Neuronal stem cell (in vitro differentiated cells): Measurements from ENCODE around the gene AKAP10.

Experiments used
- DNase-seq: peaks from one replicate; pipeline ENCODE4 v3.0.0-alpha.2; 2013; ENCODE audit warnings: low spot score
- H2AFZ ChIP-seq: one replicate; pipeline ENCODE4 v1.6.1; 2013; ENCODE audit warnings: mild to moderate bottlenecking, low read length, inconsistent platforms
- H2AK5ac ChIP-seq: 2 replicates; pipeline ENCODE4 v1.6.1; 2013; ENCODE audit warnings: low read depth, mild to moderate bottlenecking, inconsistent platforms, low read length, moderate library complexity, mixed read lengths
- H2BK120ac ChIP-seq: 2 replicates; pipeline ENCODE4 v1.6.1; 2013; ENCODE audit warnings: low read depth, mild to moderate bottlenecking, inconsistent platforms, low read length, moderate library complexity, mixed read lengths
- H2BK12ac ChIP-seq: one replicate; pipeline ENCODE4 v1.6.1; 2013; ENCODE audit warnings: low read length, inconsistent platforms
- H2BK15ac ChIP-seq: 2 replicates; pipeline ENCODE4 v1.6.1; 2013; ENCODE audit warnings: mild to moderate bottlenecking, low read length, inconsistent platforms, mixed read lengths
- H2BK5ac ChIP-seq: one replicate; pipeline ENCODE4 v1.6.1; 2013; ENCODE audit warnings: inconsistent platforms, mild to moderate bottlenecking, low read length, moderate library complexity
- H3K14ac ChIP-seq: one replicate; pipeline ENCODE4 v1.6.1; 2013; ENCODE audit warnings: low read length, inconsistent platforms
- H3K18ac ChIP-seq: 2 replicates; pipeline ENCODE4 v1.6.1; 2013; ENCODE audit warnings: low read length, inconsistent platforms
- H3K23ac ChIP-seq: 2 replicates; pipeline ENCODE4 v1.6.1; 2013; ENCODE audit warnings: low read depth, mild to moderate bottlenecking, mixed read lengths, low read length, inconsistent platforms; ENCODE audit not compliant: poor library complexity
- H3K27ac ChIP-seq: replicated peaks from 3 replicates; pipeline ENCODE4 v1.5.1; 2013; ENCODE audit warnings: low read length, inconsistent platforms
- H3K27me3 ChIP-seq, 3 experiments: 2 replicates each; pipeline ENCODE4 v1.6.1; 2013; ENCODE audit warnings: low read length in 3 of 3, mild to moderate bottlenecking in 2 of 3, inconsistent platforms in 1 of 3, low read depth in 1 of 3, mixed read lengths in 1 of 3, moderate library complexity in 1 of 3; ENCODE audit not compliant: control insufficient read depth in 3 of 3, insufficient read depth in 3 of 3
- H3K36me3 ChIP-seq, 2 donors: replicated peaks in 1 of 2; 2 replicates each; pipeline ENCODE4 v1.6.1; 2013; ENCODE audit warnings: low read length in 2 of 2; ENCODE audit not compliant: control insufficient read depth in 2 of 2, insufficient read depth in 2 of 2
- H3K4ac ChIP-seq: 2 replicates; pipeline ENCODE4 v1.6.1; 2013; ENCODE audit warnings: inconsistent platforms, mild to moderate bottlenecking, low read length, moderate library complexity
- H3K4me1 ChIP-seq, 2 donors: 1 replicate in 1 of 2; 2 replicates in 1 of 2; pipeline ENCODE4 v1.6.1; 2013; ENCODE audit warnings: low read length in 2 of 2, low read depth in 1 of 2; ENCODE audit not compliant: control insufficient read depth in 2 of 2, insufficient read depth in 1 of 2
- H3K4me2 ChIP-seq: one replicate; pipeline ENCODE4 v1.6.1; 2013; ENCODE audit warnings: mild to moderate bottlenecking, low read length, inconsistent platforms; ENCODE audit not compliant: insufficient read depth, poor library complexity, severe bottlenecking
- H3K4me3 ChIP-seq, 2 donors: 2 replicates each; pipeline ENCODE4 v1.5.1; 2013; ENCODE audit warnings: low read length in 2 of 2, mild to moderate bottlenecking in 2 of 2, inconsistent platforms in 1 of 2, moderate library complexity in 1 of 2
- H3K79me1 ChIP-seq: one replicate; pipeline ENCODE4 v1.6.1; 2013; ENCODE audit warnings: low read depth, mild to moderate bottlenecking, inconsistent platforms, low read length, moderate library complexity
- H3K9ac ChIP-seq: one replicate; pipeline ENCODE4 v1.6.1; 2013; ENCODE audit warnings: mild to moderate bottlenecking, low read depth, low read length, inconsistent platforms; ENCODE audit not compliant: poor library complexity
- H3K9me3 ChIP-seq, 2 donors: replicated peaks in 1 of 2; 2 replicates each; pipeline versions ENCODE3 to v1.6.1; 2013; ENCODE audit warnings: low read length in 2 of 2, mild to moderate bottlenecking in 2 of 2, inconsistent platforms in 1 of 2, low read depth in 1 of 2, mixed read lengths in 1 of 2, moderate library complexity in 1 of 2; ENCODE audit not compliant: control insufficient read depth in 2 of 2, insufficient read depth in 1 of 2
- H4K8ac ChIP-seq: one replicate; pipeline ENCODE4 v1.6.1; 2013; ENCODE audit warnings: low read depth, mild to moderate bottlenecking, inconsistent platforms, low read length, moderate library complexity
- H4K91ac ChIP-seq: one replicate; pipeline ENCODE4 v1.6.1; 2013; ENCODE audit warnings: low read length, low read depth, mild to moderate bottlenecking, inconsistent platforms; ENCODE audit not compliant: poor library complexity
- WGBS, 2 donors: extraction: QIAGEN DNeasy Blood & Tissue Kit; methylation state at CpG; one replicate each; pipeline ENCODE4 v1.1.7; 2013; ENCODE audit warnings: missing lambda C conversion rate in 2 of 2, mixed read lengths in 1 of 2; ENCODE audit not compliant: insufficient read length in 2 of 2, insufficient replicate concordance in 1 of 2; ENCODE audit errors: extremely low coverage in 2 of 2; 5-methylcytosine and 5-hydroxymethylcytosine counted together

The AKAP10 gene

DNA sequence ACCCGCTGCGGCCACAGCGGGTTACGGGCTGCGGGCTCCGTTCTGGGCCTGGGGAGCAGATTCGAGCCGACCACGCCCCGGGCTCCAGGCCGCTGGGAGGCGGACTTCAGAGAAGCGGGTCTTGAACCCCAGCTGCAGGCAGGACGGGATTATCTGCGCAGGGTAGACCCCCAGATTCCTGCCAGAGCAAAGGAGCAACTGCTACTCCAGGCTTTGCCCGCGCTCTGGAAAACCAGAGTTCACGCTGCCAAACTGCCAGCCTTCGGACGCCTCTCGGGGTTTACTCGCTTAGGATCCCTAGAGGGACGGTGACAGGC lies 109.6 kb downstream of the AKAP10 start:
- H3K4me3 ChIP-seq: peak overlapping the region; percentile 70 to 94
- no peak overlapping the region for H2BK15ac ChIP-seq
- peak overlapping the region; percentile 9 for H3K14ac ChIP-seq
- H2AK5ac ChIP-seq: no peak overlapping the region
- peak overlapping the region; percentile 96 for H3K18ac ChIP-seq
- peaks cover 0 to 7% (median 3%) of the 10 kb centered on the region in 3 experiments for H3K27me3 ChIP-seq
- peaks cover 0 to 2% of the 10 kb centered on the region in 2 donors for H3K4me1 ChIP-seq
- no peak overlapping the region for H3K27ac ChIP-seq
- H4K91ac ChIP-seq: no peak overlapping the region
- H2BK120ac ChIP-seq: no peak overlapping the region
- H3K9me3 ChIP-seq: peaks cover 0 to 14% of the 10 kb centered on the region in 2 donors
- peak overlapping the region; percentile 85 for H3K23ac ChIP-seq
- peak overlapping the region; percentile 98 for H2AFZ ChIP-seq
- H3K36me3 ChIP-seq: no peaks in the 10 kb centered on the region
- H3K79me1 ChIP-seq: no peaks in the 10 kb centered on the region
- H3K9ac ChIP-seq: peak overlapping the region; percentile 91
- no peak overlapping the region for H4K8ac ChIP-seq
- no peak overlapping the region for H2BK12ac ChIP-seq
- no peak overlapping the region for H2BK5ac ChIP-seq
- no peak overlapping the region for H3K4ac ChIP-seq
- WGBS, 2 donors: no CpG with 5 or more reads among the region's 23 CpGs
- DNase-seq: no peak
- peak overlapping the region; percentile 91 for H3K4me2 ChIP-seq

DNA sequence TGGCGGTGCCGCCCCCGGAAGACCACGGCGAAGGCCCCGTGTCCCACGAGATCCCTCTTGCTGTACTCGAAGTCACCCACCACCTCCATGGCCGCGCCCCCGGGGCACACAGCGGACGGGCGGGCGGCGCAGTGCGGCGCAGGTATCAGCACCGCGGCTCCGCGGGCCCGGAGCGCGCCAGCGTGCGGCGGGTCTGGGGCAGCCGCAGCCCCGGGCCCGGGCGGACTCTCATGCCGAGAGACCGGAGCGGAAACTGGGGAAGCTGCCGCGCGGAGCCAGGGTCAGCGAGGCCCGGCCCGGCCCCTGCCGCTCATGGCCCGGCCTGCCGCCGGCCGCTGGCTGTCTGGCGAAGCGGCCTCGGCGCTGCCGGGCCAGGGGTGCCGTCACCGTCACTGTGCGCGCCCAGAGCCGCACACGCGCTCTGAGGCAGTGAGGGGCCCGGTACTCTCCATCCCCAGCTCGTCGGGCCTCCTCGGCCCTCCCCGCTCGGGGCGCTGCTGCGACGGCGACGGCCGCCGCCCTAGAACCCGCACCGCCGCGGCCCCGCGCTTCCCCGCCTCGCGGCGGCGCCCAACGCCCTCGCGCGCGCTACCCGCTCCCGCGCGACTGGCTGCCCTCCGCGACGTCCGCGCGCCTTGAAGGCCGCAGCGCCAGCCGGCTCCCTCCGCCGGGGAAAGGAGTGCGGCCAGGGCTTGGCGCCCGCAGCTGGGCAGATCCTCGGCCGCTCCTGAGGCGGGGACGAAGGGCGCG lies 110.1 kb downstream of the AKAP10 start, which contains the start of gene ULK2:
ULK2 (minus strand) TSS at position 608 of the 750 bp plus-strand sequence; CDS start at position 89, 519 bp downstream.
- Histone ChIP-seq H2AK5ac (peak within 1 kb of the TSS; percentile 46), H3K14ac (peak within 1 kb of the TSS; percentile 90), H3K36me3 (no peaks in the 10 kb centered on the region), H3K4me2 (peak within 1 kb of the TSS; percentile 91), H2BK12ac (no peak within 1 kb of the TSS), H3K9ac (peak within 1 kb of the TSS; percentile 91), H3K23ac (peak within 1 kb of the TSS; percentile 85), H3K4ac (peak within 1 kb of the TSS; percentile 84), H2BK120ac (peak within 1 kb of the TSS; percentile 87), H3K27ac (no peak within 1 kb of the TSS), H3K4me1 (peaks cover 0 to 2% of the 10 kb centered on the region in 2 donors), H4K8ac (peak within 1 kb of the TSS; percentile 43), H4K91ac (no peak within 1 kb of the TSS), H3K18ac (peak within 1 kb of the TSS; percentile 96), H2BK15ac (no peak within 1 kb of the TSS), H3K9me3 (peaks cover 0 to 14% of the 10 kb centered on the region in 2 donors), H2BK5ac (peak within 1 kb of the TSS; percentile 87), H3K4me3 (peak within 1 kb of the TSS; percentile 70 to 94), H3K27me3 (peaks cover 0 to 7% (median 3%) of the 10 kb centered on the region in 3 experiments), H3K79me1 (no peaks in the 10 kb centered on the region), H2AFZ (peak within 1 kb of the TSS; percentile 98)
- WGBS, 2 donors: no CpG with 5 or more reads among the region's 111 CpGs
- peak; percentile 65 for DNase-seq

DNA sequence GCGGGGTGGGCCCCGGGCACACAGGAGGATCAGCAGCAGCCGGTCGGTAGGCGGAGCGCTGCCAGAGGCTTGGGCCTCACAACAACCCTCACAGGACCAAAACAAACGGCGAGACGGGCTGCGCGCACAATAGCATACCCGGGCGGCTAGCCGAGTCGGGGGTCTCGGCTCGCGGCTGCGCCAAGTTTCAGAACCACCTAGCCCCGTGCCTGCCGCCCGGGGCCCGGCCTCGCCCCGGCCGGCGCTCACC lies 110.6 kb downstream of the AKAP10 start:
- H4K91ac ChIP-seq: no peak overlapping the region
- H2AFZ ChIP-seq: peak overlapping the region; percentile 98
- H2BK120ac ChIP-seq: peak overlapping the region; percentile 87
- peak overlapping the region; percentile 70 to 94 for H3K4me3 ChIP-seq
- H3K79me1 ChIP-seq: no peaks in the 10 kb centered on the region
- H3K9me3 ChIP-seq: peaks cover 0 to 14% of the 10 kb centered on the region in 2 donors
- peaks cover 0 to 2% of the 10 kb centered on the region in 2 donors for H3K4me1 ChIP-seq
- peaks cover 0 to 7% (median 3%) of the 10 kb centered on the region in 3 experiments for H3K27me3 ChIP-seq
- H3K36me3 ChIP-seq: no peaks in the 10 kb centered on the region
- H2BK12ac ChIP-seq: no peak overlapping the region
- peak overlapping the region; percentile 91 for H3K4me2 ChIP-seq
- H3K23ac ChIP-seq: peak overlapping the region; percentile 73
- no peak overlapping the region for H4K8ac ChIP-seq
- no peak overlapping the region for H3K27ac ChIP-seq
- WGBS, 2 donors: no CpG with 5 or more reads among the region's 27 CpGs
- peak; percentile 54 for DNase-seq
- no peak overlapping the region for H2AK5ac ChIP-seq
- peak overlapping the region; percentile 91 for H3K9ac ChIP-seq
- no peak overlapping the region for H2BK15ac ChIP-seq
- peak overlapping the region; percentile 90 for H3K14ac ChIP-seq
- H3K4ac ChIP-seq: peak overlapping the region; percentile 84
- peak overlapping the region; percentile 87 for H2BK5ac ChIP-seq
- H3K18ac ChIP-seq: peak overlapping the region; percentile 96

DNA sequence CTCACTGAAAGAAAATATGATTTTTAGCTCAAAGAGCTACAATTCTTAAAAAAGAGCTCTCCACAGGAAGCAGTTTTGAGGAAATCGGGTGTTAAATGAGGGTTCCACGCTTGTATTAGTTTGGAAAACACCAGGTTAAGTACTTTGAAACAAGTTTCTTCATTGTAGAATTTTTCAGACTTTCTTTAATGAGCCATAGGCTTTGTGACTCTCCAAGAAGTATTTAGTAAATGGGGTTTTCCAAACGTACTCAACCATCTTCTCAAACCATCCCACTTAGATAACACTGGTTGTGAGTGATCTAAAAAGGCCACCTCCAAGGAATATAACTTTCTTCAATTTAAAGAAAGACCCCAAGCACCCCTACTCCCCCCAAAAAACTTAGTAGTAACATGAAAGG lies 112.6 kb downstream of the AKAP10 start:
- Histone ChIP-seq H3K36me3 (peaks cover 2 to 3% of the 10 kb centered on the region in 2 donors), H3K27ac (no peak overlapping the region)

More for the DNA sequence above, 112.6 kb downstream of the AKAP10 start:
- no peak overlapping the region for H2AFZ ChIP-seq
- no peak overlapping the region for H3K4me3 ChIP-seq
- peaks cover 0 to 7% (median 3%) of the 10 kb centered on the region in 3 experiments for H3K27me3 ChIP-seq
- H3K79me1 ChIP-seq: no peaks in the 10 kb centered on the region
- H4K91ac ChIP-seq: no peak overlapping the region
- H3K4me2 ChIP-seq: no peak overlapping the region
- H3K18ac ChIP-seq: no peak overlapping the region
- no peak overlapping the region for H2AK5ac ChIP-seq
- H2BK15ac ChIP-seq: no peak overlapping the region
- no peak overlapping the region for H3K4ac ChIP-seq
- no peak overlapping the region for H3K23ac ChIP-seq
- no peak overlapping the region for H3K14ac ChIP-seq
- WGBS, 2 donors: no CpG with 5 or more reads among the region's 3 CpGs
- H3K9ac ChIP-seq: no peak overlapping the region
- no peak overlapping the region for H2BK12ac ChIP-seq
- H4K8ac ChIP-seq: no peak overlapping the region
- peaks cover 0 to 14% of the 10 kb centered on the region in 2 donors for H3K9me3 ChIP-seq
- H2BK5ac ChIP-seq: no peak overlapping the region
- no peak for DNase-seq
- H3K4me1 ChIP-seq: peaks cover 0 to 2% of the 10 kb centered on the region in 2 donors
- no peak overlapping the region for H2BK120ac ChIP-seq
